DMS114 treated with DMSO at 0.1 percent for 48 hours (cell line): ENCODE measurements around the gene PRICKLE2.

Experiments used
- DNase-seq: peaks from one replicate; lab custom pipeline; 2025; ENCODE audit not compliant: unreplicated experiment; lab: John Stamatoyannopoulos, UW

PRICKLE2 gene

GRCh38 chr3:64224826-64225610 lies at the start of gene PRICKLE2:
Gene PRICKLE2 (minus strand): TSS chr3:64225466. CDS start chr3:64198927, 26,539 bp downstream.
- no peak for DNase-seq

GRCh38 chr3:64272842-64273241 lies 47.6 kb upstream of the PRICKLE2 start:
- no peak for DNase-seq

GRCh38 chr3:64272271-64272670 lies 47.0 kb upstream of the PRICKLE2 start:
- DNase-seq, result no peak

- no peak for DNase-seq
These were observed 46.4 kb upstream of the PRICKLE2 start for GRCh38 chr3:64271631-64272030.

GRCh38 chr3:64270866-64271260 lies 45.6 kb upstream of the PRICKLE2 start:
- DNase-seq, result no peak

- no peak for DNase-seq
These were observed 45.0 kb upstream of the PRICKLE2 start for GRCh38 chr3:64270142-64270865.

GRCh38 chr3:64268926-64269325 lies 43.7 kb upstream of the PRICKLE2 start:
- no peak for DNase-seq

GRCh38 chr3:64267721-64268604 lies 42.7 kb upstream of the PRICKLE2 start:
- no peak for DNase-seq

- DNase-seq, result no peak
These were observed 41.7 kb upstream of the PRICKLE2 start for GRCh38 chr3:64266983-64267382.

GRCh38 chr3:64266065-64266931 lies 41.0 kb upstream of the PRICKLE2 start:
- DNase-seq, result no peak

- DNase-seq, result no peak
These were observed 40.4 kb upstream of the PRICKLE2 start for GRCh38 chr3:64265646-64266045.

GRCh38 chr3:64264501-64265109 lies 39.3 kb upstream of the PRICKLE2 start:
- no peak for DNase-seq

- DNase-seq, result no peak
These were observed 37.4 kb upstream of the PRICKLE2 start for GRCh38 chr3:64262574-64263114.

GRCh38 chr3:64260431-64260830 lies 35.2 kb upstream of the PRICKLE2 start:
- no peak for DNase-seq

GRCh38 chr3:64259636-64260035 lies 34.4 kb upstream of the PRICKLE2 start:
- no peak for DNase-seq

GRCh38 chr3:64257100-64257755 lies 32.0 kb upstream of the PRICKLE2 start:
- DNase-seq, result no peak

- no peak for DNase-seq
These were observed 30.6 kb upstream of the PRICKLE2 start for GRCh38 chr3:64255741-64256340.

- no peak for DNase-seq
These were observed 29.2 kb upstream of the PRICKLE2 start for GRCh38 chr3:64254443-64254842.

- DNase-seq, result no peak
These were observed 28.4 kb upstream of the PRICKLE2 start for GRCh38 chr3:64253689-64254088.
